ENCODE measurements around the gene MSH5. TPM values are rescaled to one million over a fixed set of nuclear protein-coding genes. Genes with fewer than 3 reads are reported as not detected.

The MSH5 gene
- total and polyA plus RNA-seq, 3 experiments from 2014 or later = 2.0 to 39.8 (median 36.4) TPM

DNA sequence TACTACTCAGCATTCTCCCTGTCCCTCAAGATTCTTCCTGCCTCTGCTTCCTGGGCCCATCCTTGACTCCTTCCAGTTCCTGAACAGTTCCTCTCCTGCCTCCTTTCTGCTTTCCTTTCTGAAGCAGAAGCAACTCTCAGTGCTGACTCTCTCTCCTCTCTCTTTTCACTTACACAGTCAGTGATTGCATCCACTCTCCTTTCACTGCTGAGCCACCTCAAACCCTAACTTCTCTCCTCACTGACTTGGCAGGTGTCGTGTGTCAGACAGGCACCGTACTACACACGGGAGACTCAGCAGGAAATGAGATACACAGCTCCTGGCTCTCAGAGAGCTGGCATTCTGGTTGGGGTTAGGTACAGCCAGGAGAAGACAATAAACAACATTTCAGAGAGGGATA, 42.2 kb upstream of the MSH5 start:
- Histone ChIP-seq H3K4me1 (ENCODE audit: insufficient read depth, low read length) (peaks cover 16% of the 10 kb centered on the region), H3K36me3 (ENCODE audit: insufficient read depth, low read length) (peaks cover 50% of the 10 kb centered on the region), H3K4me3 (ENCODE audit: low read length) (no peak overlapping the region), H3K27ac (ENCODE audit: low read depth, low read length) (no peak overlapping the region), H3K27me3 (ENCODE audit: insufficient read depth, low read length, poor library complexity, severe bottlenecking) (no peaks in the 10 kb centered on the region), H3K9me3 (ENCODE audit: low read length) (no peaks in the 10 kb centered on the region)
- Mint-ChIP-seq H3K36me3 (peaks cover 0 to 75% (median 5%) of the 10 kb centered on the region in 3 donors), H3K27me3 (peaks cover 0 to 2% of the 10 kb centered on the region in 2 donors), H3K27ac (peak overlapping the region in 7 of 8 donors; percentile 42 to 82 (median 66)), H3K4me1 (peaks cover 32 to 36% (median 35%) of the 10 kb centered on the region in 3 donors), H3K4me3 (no peak overlapping the region), H3K9me3 (no peaks in the 10 kb centered on the region)
- no peak for DNase-seq
- ChIA-PET CTCF (no interaction called here), POLR2A (no interaction called here)

DNA sequence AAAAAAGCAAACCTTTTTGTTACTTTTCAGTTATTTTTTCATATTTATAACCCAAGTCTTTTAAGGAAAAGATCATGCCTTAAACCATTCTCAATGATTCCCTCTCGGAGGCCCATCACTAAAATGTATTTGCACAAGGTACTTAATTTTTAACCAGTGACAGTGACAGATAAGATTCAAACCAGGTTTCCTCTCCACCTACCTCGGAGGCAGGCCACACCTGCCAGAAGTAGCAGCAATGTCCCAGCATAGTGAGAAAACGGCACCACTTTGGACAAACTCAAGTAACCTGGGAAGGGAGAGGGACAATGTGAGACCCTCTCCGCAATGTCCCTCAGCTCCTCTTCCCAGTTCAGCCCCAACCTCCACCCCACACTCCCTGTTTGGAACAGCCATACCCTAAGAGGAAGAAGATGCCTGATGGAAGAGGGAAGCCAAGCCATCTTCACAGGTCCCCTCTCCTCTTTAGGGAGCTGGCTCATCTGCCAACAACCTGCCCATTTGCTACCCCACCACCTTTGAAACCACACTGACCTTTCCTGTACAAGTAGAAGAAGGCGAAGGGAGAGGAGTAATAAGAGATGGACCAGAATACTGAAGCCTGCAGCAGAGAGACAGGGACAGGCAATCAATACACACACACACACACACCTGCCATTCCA, 38.9 kb upstream of the MSH5 start:
- Histone ChIP-seq H3K4me3 (ENCODE audit: low read length) (no peak overlapping the region), H3K36me3 (ENCODE audit: insufficient read depth, low read length) (peaks cover 26% of the 10 kb centered on the region), H3K9me3 (ENCODE audit: low read length) (no peaks in the 10 kb centered on the region), H3K27me3 (ENCODE audit: insufficient read depth, low read length, poor library complexity, severe bottlenecking) (no peaks in the 10 kb centered on the region), H3K27ac (ENCODE audit: low read depth, low read length) (no peak overlapping the region), H3K4me1 (ENCODE audit: insufficient read depth, low read length) (peaks cover 24% of the 10 kb centered on the region)
- Mint-ChIP-seq H3K4me3 (peak overlapping the region; percentile 55 to 99 (median 92)), H3K27ac (peak overlapping the region; percentile 49 to 99 (median 94)), H3K27me3 (peaks cover 0 to 3% of the 10 kb centered on the region in 2 donors), H3K36me3 (peaks cover 0 to 54% (median 4%) of the 10 kb centered on the region in 3 donors), H3K4me1 (peaks cover 39 to 48% (median 46%) of the 10 kb centered on the region in 3 donors), H3K9me3 (no peaks in the 10 kb centered on the region)
- CTCF ChIA-PET = no interaction called here
- POLR2A ChIA-PET = interaction anchor here (0.6 kb wide), 1 partner anchor 38 kb away, joined by 3 read pairs; no protein-coding TSS in a partner anchor
- DNase-seq = no peak

DNA sequence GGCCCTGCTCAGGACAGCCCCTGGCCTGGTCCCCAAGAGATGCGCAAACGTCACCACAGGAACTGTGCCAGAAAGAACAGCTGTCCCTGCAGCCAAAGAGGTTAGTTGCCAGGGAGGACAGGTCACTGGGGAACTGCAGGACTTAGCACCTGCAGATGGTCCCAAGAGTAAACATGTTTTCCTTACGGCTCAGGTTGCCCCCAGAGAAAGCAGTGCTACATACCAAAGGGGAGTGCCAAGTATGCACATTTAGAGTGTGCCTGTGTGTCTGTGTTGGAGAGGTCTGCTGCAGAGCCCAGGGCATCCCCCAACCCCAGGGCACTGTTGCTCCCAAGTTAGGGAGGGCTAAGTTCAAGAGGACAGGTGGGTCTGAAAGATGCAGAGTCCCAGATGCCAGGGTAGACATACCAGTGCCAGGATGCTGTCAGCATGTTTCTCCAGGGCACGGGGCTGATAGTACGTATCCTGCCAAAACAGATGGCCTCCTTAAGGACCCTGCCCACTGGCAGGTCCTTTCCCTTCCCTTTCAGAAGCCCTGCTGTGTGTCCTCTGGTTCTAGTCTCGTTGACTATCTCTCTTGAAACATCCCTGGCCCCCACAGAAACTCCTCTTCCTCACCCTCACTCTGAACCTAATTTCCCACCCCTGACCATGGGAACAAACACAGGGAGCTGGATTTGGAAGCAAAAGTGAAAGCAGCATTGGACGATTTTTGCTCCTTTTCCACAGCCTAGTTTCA, 38.0 kb upstream of the MSH5 start:
- H3K9me3 ChIP-seq (ENCODE audit: low read length) = no peaks in the 10 kb centered on the region
- Mint-ChIP-seq H3K27me3 (peaks cover 0 to 2% of the 10 kb centered on the region in 2 donors), H3K36me3 (peaks cover 0 to 45% (median 4%) of the 10 kb centered on the region in 3 donors), H3K27ac (peak overlapping the region; percentile 88 to 100 (median 96)), H3K4me1 (peaks cover 39 to 48% (median 46%) of the 10 kb centered on the region in 3 donors), H3K9me3 (no peaks in the 10 kb centered on the region), H3K4me3 (peak overlapping the region; percentile 92 to 99 (median 96))
- H3K36me3 ChIP-seq (ENCODE audit: insufficient read depth, low read length) = peaks cover 18% of the 10 kb centered on the region
- H3K27me3 ChIP-seq (ENCODE audit: insufficient read depth, low read length, poor library complexity, severe bottlenecking) = no peaks in the 10 kb centered on the region
- ChIA-PET POLR2A (interaction anchor here (0.6 to 1.8 kb wide), 4 partner anchors 36 to 270 kb away, joined by 3 to 13 read pairs (median 8); partner anchors contain the start of genes BAG6, CSNK2B, DXO and GPANK1), CTCF (interaction anchor here (1.6 kb wide), 1 partner anchor 21 kb away, joined by 3 read pairs; the partner anchor contains the start of gene LY6G5C)
- DNase-seq = no peak
- H3K4me3 ChIP-seq (ENCODE audit: low read length) = peak overlapping the region; percentile 88
- H3K27ac ChIP-seq (ENCODE audit: low read depth, low read length) = peak overlapping the region; percentile 98
- peaks cover 24% of the 10 kb centered on the region for H3K4me1 ChIP-seq (ENCODE audit: insufficient read depth, low read length)

GRCh38 chr6:31702405-31702818, 37.4 kb upstream of the MSH5 start:
- H3K4me3 ChIP-seq (ENCODE audit: low read length) = peak overlapping the region; percentile 88
- ChIA-PET POLR2A (interaction anchor here (0.8 to 1.8 kb wide), 10 partner anchors 33 to 269 kb away, joined by 3 to 13 read pairs (median 6); partner anchors contain the start of genes BAG6, CLIC1, CSNK2B and DXO), CTCF (interaction anchor here (0.7 to 1.6 kb wide), 4 partner anchors 21 to 302 kb away, joined by 3 to 4 read pairs (median 3); partner anchors contain the start of gene LY6G5C)
- DNase-seq = no peak
- no peaks in the 10 kb centered on the region for H3K27me3 ChIP-seq (ENCODE audit: insufficient read depth, low read length, poor library complexity, severe bottlenecking)
- Mint-ChIP-seq H3K27ac (peak overlapping the region; percentile 88 to 100 (median 96)), H3K4me1 (peaks cover 35 to 45% (median 41%) of the 10 kb centered on the region in 3 donors), H3K36me3 (peaks cover 0 to 40% (median 4%) of the 10 kb centered on the region in 3 donors), H3K27me3 (peaks cover 0 to 1% of the 10 kb centered on the region in 2 donors), H3K9me3 (no peaks in the 10 kb centered on the region), H3K4me3 (peak overlapping the region; percentile 92 to 99 (median 96))
- H3K9me3 ChIP-seq (ENCODE audit: low read length) = no peaks in the 10 kb centered on the region
- H3K27ac ChIP-seq (ENCODE audit: low read depth, low read length) = peak overlapping the region; percentile 98
- peaks cover 24% of the 10 kb centered on the region for H3K4me1 ChIP-seq (ENCODE audit: insufficient read depth, low read length)
- peaks cover 15% of the 10 kb centered on the region for H3K36me3 ChIP-seq (ENCODE audit: insufficient read depth, low read length)

DNA sequence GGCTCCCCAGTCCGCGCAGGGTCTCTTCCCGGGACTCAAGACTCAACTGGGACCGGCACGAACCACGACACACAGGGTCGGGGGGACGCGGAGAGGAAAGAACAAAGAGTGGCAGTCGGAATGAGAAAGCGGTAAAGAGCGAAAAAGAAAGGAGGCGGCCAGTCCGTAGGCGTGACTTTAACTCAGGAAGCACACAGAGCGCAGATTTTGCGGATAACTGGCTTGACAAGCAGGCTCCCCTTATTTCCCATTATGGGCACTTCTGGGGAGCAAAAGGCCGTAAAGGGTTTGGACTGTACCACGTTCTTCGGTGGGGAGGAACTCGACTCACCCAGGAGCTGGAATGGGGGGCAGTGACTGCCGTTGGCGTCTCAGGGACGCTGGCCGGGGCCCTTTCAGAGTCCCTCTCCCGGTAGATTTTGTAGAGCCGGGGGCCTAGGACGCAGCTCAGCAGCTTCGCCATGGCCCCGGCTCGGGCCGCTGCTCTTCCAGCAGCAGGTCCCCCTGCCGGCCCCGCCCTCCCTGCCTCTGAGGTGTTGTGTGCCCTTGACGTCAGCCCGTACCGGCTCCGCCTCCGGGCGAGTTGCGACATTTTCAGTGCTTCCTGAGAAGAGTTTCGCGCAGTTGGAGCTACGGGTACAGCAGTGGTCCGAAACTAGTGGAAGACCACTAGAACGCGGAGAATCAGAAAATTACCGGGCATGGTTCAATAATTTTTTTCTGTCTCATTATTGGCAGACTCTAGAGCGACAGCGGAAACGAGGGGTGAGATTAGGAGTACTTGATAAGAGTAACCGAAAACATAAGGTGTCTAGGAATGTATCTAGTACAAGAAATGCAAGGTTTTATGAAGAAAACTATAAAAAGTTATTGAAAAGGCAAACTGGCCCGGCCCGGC, 36.7 kb upstream of the MSH5 start, which contains the start of gene ABHD16A:
TSS of gene ABHD16A (minus strand) at position 506 of the 898 bp plus-strand sequence. CDS start at position 463, 43 bp downstream.
- Mint-ChIP-seq H3K27me3 (peaks cover 0 to 1% of the 10 kb centered on the region in 2 donors), H3K27ac (peak within 1 kb of the TSS; percentile 88 to 100 (median 96)), H3K9me3 (no peaks in the 10 kb centered on the region), H3K4me3 (peak within 1 kb of the TSS; percentile 92 to 99 (median 96)), H3K36me3 (peaks cover 0 to 33% (median 2%) of the 10 kb centered on the region in 3 donors), H3K4me1 (peaks cover 28 to 39% (median 35%) of the 10 kb centered on the region in 3 donors)
- DNase-seq = peak; percentile 95 to 97 (median 96)
- no peaks in the 10 kb centered on the region for H3K27me3 ChIP-seq (ENCODE audit: insufficient read depth, low read length, poor library complexity, severe bottlenecking)
- ChIA-PET CTCF (interaction anchor here (0.6 to 1.6 kb wide), 8 partner anchors 9 to 302 kb away, joined by 3 to 4 read pairs (median 3); partner anchors contain the start of gene LY6G5C), POLR2A (interaction anchor here (0.6 to 1.8 kb wide), 13 partner anchors 33 to 1057 kb away, joined by 3 to 13 read pairs (median 7); partner anchors contain the start of genes BAG6, CLIC1, CSNK2B and DXO)
- H3K9me3 ChIP-seq (ENCODE audit: low read length) = no peaks in the 10 kb centered on the region
- peak within 1 kb of the TSS; percentile 98 for H3K27ac ChIP-seq (ENCODE audit: low read depth, low read length)
- peak within 1 kb of the TSS; percentile 88 for H3K4me3 ChIP-seq (ENCODE audit: low read length)
- H3K4me1 ChIP-seq (ENCODE audit: insufficient read depth, low read length) = peaks cover 24% of the 10 kb centered on the region
- peaks cover 9% of the 10 kb centered on the region for H3K36me3 ChIP-seq (ENCODE audit: insufficient read depth, low read length)

- no peaks in the 10 kb centered on the region for H3K9me3 Mint-ChIP-seq
These were observed 33.9 kb upstream of the MSH5 start for GRCh38 chr6:31705931-31706330.

DNA sequence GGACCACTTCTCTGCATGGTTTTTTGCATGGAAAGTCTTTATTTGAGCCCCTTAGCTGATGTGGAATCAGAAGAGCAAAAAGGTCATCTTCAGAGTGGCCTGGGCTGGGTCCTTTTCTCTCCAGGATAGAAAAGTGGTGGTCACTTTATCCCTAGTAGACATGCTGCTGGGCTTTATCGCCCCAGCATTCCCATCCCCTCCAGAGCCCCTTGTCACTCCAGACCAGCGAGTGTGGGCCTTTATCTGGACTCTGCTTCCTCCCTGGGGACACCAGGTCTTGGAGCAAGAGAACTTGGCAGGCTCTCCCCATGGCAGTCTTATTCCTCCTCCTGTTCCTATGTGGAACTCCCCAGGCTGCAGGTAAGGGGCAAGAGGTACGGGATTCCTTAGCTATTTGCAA, 33.2 kb upstream of the MSH5 start, which contains the start of gene LY6G6F:
TSS of gene LY6G6F (plus strand) at position 268 of the 400 bp plus-strand sequence. CDS start at position 309, 41 bp downstream.
- Mint-ChIP-seq H3K4me1 (peaks cover 24 to 32% (median 31%) of the 10 kb centered on the region in 3 donors), H3K36me3 (peaks cover 0 to 12% (median 0%) of the 10 kb centered on the region in 3 donors), H3K27ac (no peak within 1 kb of the TSS), H3K9me3 (no peaks in the 10 kb centered on the region), H3K27me3 (peaks cover 0 to 1% of the 10 kb centered on the region in 2 donors), H3K4me3 (peak within 1 kb of the TSS in 1 of 7 donors; percentile 49)
- peak within 1 kb of the TSS; percentile 24 for H3K27ac ChIP-seq (ENCODE audit: low read depth, low read length)
- CTCF ChIA-PET = no interaction called here
- no peak for DNase-seq
- no peaks in the 10 kb centered on the region for H3K9me3 ChIP-seq (ENCODE audit: low read length)
- H3K27me3 ChIP-seq (ENCODE audit: insufficient read depth, low read length, poor library complexity, severe bottlenecking) = no peaks in the 10 kb centered on the region
- peaks cover 20% of the 10 kb centered on the region for H3K4me1 ChIP-seq (ENCODE audit: insufficient read depth, low read length)
- POLR2A ChIA-PET = no interaction called here
- no peak within 1 kb of the TSS for H3K4me3 ChIP-seq (ENCODE audit: low read length)
- no peaks in the 10 kb centered on the region for H3K36me3 ChIP-seq (ENCODE audit: insufficient read depth, low read length)

More at GRCh38 chr6:31705931-31706330, 33.9 kb upstream of the MSH5 start:
- ChIA-PET POLR2A (no interaction called here), CTCF (no interaction called here)
- Histone ChIP-seq H3K9me3 (ENCODE audit: low read length) (no peaks in the 10 kb centered on the region), H3K27ac (ENCODE audit: low read depth, low read length) (no peak overlapping the region), H3K4me1 (ENCODE audit: insufficient read depth, low read length) (peaks cover 23% of the 10 kb centered on the region), H3K4me3 (ENCODE audit: low read length) (no peak overlapping the region), H3K27me3 (ENCODE audit: insufficient read depth, low read length, poor library complexity, severe bottlenecking) (no peaks in the 10 kb centered on the region), H3K36me3 (ENCODE audit: insufficient read depth, low read length) (no peaks in the 10 kb centered on the region)
- Mint-ChIP-seq H3K27me3 (peaks cover 0 to 1% of the 10 kb centered on the region in 2 donors), H3K27ac (no peak overlapping the region), H3K4me1 (peaks cover 26 to 32% (median 32%) of the 10 kb centered on the region in 3 donors), H3K36me3 (peaks cover 0 to 16% (median 1%) of the 10 kb centered on the region in 3 donors), H3K4me3 (no peak overlapping the region)
- DNase-seq = no peak
